PC-3 (cell line): Measurements from ENCODE around the gene BMP7.

Experiments used
- CTCF ChIP-seq: fragments of 300-600 bp; sonication (generic); conservative IDR thresholded peaks from 2 replicates; pipeline ENCODE4 v1.5.1; 2017; ENCODE audit warnings: antibody characterized with exemption, low read depth, mild to moderate bottlenecking, low read length
- EZH2phosphoT487 ChIP-seq: fragments of 300-600 bp; sonication (generic); IDR thresholded peaks from 2 replicates; pipeline ENCODE4 v1.6.1; 2018; ENCODE audit warnings: mild to moderate bottlenecking, antibody characterized with exemption, low read length, borderline replicate concordance

DNA sequence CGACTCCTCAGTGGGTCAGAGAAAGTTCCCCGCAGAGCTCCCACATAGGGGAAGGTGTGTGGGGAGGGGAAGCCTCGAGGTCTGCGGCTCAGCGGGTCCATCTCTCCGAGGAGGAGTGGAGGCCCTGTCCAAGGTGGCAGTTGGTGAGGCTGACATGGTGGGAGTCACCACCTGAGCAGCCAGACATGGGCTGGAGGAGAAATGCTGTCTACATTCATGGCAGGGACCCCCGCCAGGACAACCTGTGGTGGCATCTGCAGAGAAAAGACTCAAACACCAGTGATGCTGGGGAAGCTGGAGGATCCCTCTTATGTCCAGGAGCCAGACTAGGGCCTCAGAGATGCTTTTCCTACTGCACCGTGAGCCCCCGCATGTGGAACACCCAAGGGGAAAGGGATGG lies 49.8 kb downstream of the BMP7 start:
- TF ChIP-seq CTCF (no peak), EZH2phosphoT487 (no peak)
